Endothelial cell (in vitro differentiated cells): Measurements from ENCODE around the gene ZNF292. TPM values are rescaled to one million over a fixed set of nuclear protein-coding genes. Genes with fewer than 3 reads are reported as not detected.

ENCODE experiments used
- DNase-seq: peaks from one replicate; pipeline ENCODE4 v3.0.0; 2021; ENCODE audit warnings: low spot score
- H3K27ac Mint-ChIP-seq: one replicate; pipeline ENCODE4 v1.8.0; 2021; ENCODE audit warnings: mixed read lengths, inconsistent platforms; ENCODE audit not compliant: unreplicated experiment
- H3K27me3 Mint-ChIP-seq: one replicate; pipeline ENCODE4 v1.8.0; 2021; ENCODE audit warnings: mild to moderate bottlenecking, moderate library complexity, mixed read lengths, inconsistent platforms; ENCODE audit not compliant: unreplicated experiment
- H3K36me3 Mint-ChIP-seq: one replicate; pipeline ENCODE4 v1.8.0; 2021; ENCODE audit warnings: mild to moderate bottlenecking, low read depth, mixed read lengths, inconsistent platforms; ENCODE audit not compliant: unreplicated experiment
- H3K4me1 Mint-ChIP-seq: one replicate; pipeline ENCODE4 v1.8.0; 2021; ENCODE audit warnings: mild to moderate bottlenecking, mixed read lengths, inconsistent platforms; ENCODE audit not compliant: unreplicated experiment
- H3K4me3 Mint-ChIP-seq: one replicate; pipeline ENCODE4 v1.8.0; 2021; ENCODE audit warnings: mild to moderate bottlenecking, mixed read lengths, inconsistent platforms; ENCODE audit not compliant: unreplicated experiment
- H3K9me3 Mint-ChIP-seq: one replicate; pipeline ENCODE4 v1.8.0; 2021; ENCODE audit warnings: mixed read lengths, inconsistent platforms; ENCODE audit not compliant: unreplicated experiment
- CTCF ChIP-seq: fragments of 200-600 bp; sonication (generic); IDR thresholded peaks from one replicate; pipeline ENCODE4 v1.5.0; 2021; ENCODE audit warnings: antibody characterized with exemption; ENCODE audit not compliant: unreplicated experiment
- total RNA-seq: library from RNA; stranded (reverse); fragmentation: NEBNext Ultra II Directional; extraction: Animal tissue kit (Norgen Biotek cat#: 25700); gene quantifications from one replicate; pipeline ENCODE4 v1.2.1, GENCODE V29; 2021; ENCODE audit not compliant: unreplicated experiment

The ZNF292 gene
- total RNA-seq, 1 donor from 2014 or later = 40.9 TPM

- no peak overlapping the region for H3K27ac Mint-ChIP-seq
- TF ChIP-seq CTCF = no peak
- H3K36me3 Mint-ChIP-seq = peaks cover 8% of the 10 kb centered on the region
- H3K4me1 Mint-ChIP-seq = no peaks in the 10 kb centered on the region
- DNase-seq = no peak
- H3K4me3 Mint-ChIP-seq = no peak overlapping the region
- H3K27me3 Mint-ChIP-seq = no peaks in the 10 kb centered on the region
- no peaks in the 10 kb centered on the region for H3K9me3 Mint-ChIP-seq
Measured at GRCh38 chr6:87242311-87242710, 86.9 kb downstream of the ZNF292 start.

- DNase-seq = no peak
- H3K27me3 Mint-ChIP-seq = no peaks in the 10 kb centered on the region
- H3K27ac Mint-ChIP-seq = no peak overlapping the region
- H3K9me3 Mint-ChIP-seq = no peaks in the 10 kb centered on the region
- peaks cover 4% of the 10 kb centered on the region for H3K36me3 Mint-ChIP-seq
- H3K4me3 Mint-ChIP-seq = no peak overlapping the region
- H3K4me1 Mint-ChIP-seq = no peaks in the 10 kb centered on the region
- TF ChIP-seq CTCF = no peak
Measured at GRCh38 chr6:87243812-87244211, 88.4 kb downstream of the ZNF292 start.

GRCh38 chr6:87244380-87244779 lies 89.0 kb downstream of the ZNF292 start:
- H3K27me3 Mint-ChIP-seq = no peaks in the 10 kb centered on the region
- DNase-seq = no peak
- peaks cover 4% of the 10 kb centered on the region for H3K36me3 Mint-ChIP-seq
- H3K27ac Mint-ChIP-seq = peak overlapping the region; percentile 5
- no peak overlapping the region for H3K4me3 Mint-ChIP-seq
- no peaks in the 10 kb centered on the region for H3K9me3 Mint-ChIP-seq
- H3K4me1 Mint-ChIP-seq = no peaks in the 10 kb centered on the region
- no peak for TF ChIP-seq CTCF

GRCh38 chr6:87250019-87250418 lies 94.7 kb downstream of the ZNF292 start:
- no peaks in the 10 kb centered on the region for H3K4me1 Mint-ChIP-seq
- H3K36me3 Mint-ChIP-seq = peaks cover 9% of the 10 kb centered on the region
- no peak for TF ChIP-seq CTCF
- no peak overlapping the region for H3K4me3 Mint-ChIP-seq
- no peaks in the 10 kb centered on the region for H3K9me3 Mint-ChIP-seq
- no peak for DNase-seq
- H3K27ac Mint-ChIP-seq = no peak overlapping the region
- H3K27me3 Mint-ChIP-seq = no peaks in the 10 kb centered on the region

GRCh38 chr6:87251225-87251624 lies 95.9 kb downstream of the ZNF292 start:
- peaks cover 14% of the 10 kb centered on the region for H3K36me3 Mint-ChIP-seq
- no peaks in the 10 kb centered on the region for H3K4me1 Mint-ChIP-seq
- no peak overlapping the region for H3K4me3 Mint-ChIP-seq

More at GRCh38 chr6:87251225-87251624, 95.9 kb downstream of the ZNF292 start:
- DNase-seq = no peak
- H3K9me3 Mint-ChIP-seq = no peaks in the 10 kb centered on the region
- H3K27ac Mint-ChIP-seq = peak overlapping the region; percentile 57
- no peak for TF ChIP-seq CTCF
- H3K27me3 Mint-ChIP-seq = no peaks in the 10 kb centered on the region
